Retinal pigment epithelial cell (primary cell): ENCODE measurements around the gene RAB13.

Experiments
- DNase-seq: peaks from one replicate; pipeline ENCODE4 v3.0.0-alpha.2; 2010; ENCODE audit warnings: low read depth
- H3K4me3 ChIP-seq: 2 replicates; pipeline ENCODE4 v1.5.1; 2011; ENCODE audit warnings: mild to moderate bottlenecking, low read length, control low read depth, moderate library complexity
- TF ChIP-seq, protein P1 (sequence below): conservative IDR thresholded peaks from 2 replicates; pipeline ENCODE4 v1.5.1; 2011; ENCODE audit warnings: low read depth, low read length, control low read depth, inconsistent platforms

Gene RAB13

DNA sequence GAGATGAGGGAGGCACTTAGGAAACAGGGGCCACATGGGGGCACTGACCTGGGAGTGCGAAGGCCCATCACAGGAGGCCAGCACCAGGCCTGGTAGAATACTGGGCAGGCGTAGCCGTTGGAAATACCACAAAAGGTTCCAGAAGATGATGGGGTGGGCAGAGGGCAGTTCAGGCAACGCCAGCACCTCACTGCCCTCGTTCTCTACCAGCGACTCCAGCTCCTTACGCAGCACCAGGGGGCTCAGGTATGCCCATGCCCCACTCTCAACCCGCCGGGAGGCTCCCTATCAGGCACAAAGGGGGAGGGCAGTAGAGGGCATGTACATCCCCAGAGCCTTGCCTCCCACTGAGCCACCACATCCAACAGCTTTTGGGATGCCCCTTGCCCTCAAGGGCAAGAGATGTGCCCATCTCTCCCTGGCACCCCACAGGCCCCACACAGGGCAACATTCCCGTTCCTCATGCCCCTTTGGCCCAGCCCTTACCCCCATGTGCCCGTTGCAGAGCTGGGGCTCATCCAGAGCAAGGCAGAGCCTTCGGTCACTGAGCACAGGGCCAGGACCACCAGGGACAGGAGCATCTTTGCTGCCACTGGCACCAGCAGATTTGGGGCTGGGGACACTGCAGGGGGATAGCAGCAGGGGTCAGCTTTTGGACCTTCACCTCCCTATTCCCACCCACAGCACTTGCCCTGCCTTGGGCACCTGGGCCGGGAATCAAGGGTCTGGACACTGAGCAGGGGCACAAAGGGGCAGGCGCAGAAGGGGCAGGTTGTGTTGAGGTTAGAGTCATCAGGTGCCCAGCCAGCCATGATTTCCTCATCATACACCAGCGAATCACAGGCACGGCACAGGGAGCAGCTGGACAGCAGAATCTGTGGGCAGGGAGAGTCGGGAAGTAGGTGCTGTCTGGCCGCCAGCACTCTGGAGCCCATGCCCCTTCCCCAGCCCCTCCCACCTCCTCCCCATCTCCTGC is 53.7 kb downstream of the RAB13 start:
- H3K4me3 ChIP-seq: no peak overlapping the region
- TF ChIP-seq, protein P1, sequence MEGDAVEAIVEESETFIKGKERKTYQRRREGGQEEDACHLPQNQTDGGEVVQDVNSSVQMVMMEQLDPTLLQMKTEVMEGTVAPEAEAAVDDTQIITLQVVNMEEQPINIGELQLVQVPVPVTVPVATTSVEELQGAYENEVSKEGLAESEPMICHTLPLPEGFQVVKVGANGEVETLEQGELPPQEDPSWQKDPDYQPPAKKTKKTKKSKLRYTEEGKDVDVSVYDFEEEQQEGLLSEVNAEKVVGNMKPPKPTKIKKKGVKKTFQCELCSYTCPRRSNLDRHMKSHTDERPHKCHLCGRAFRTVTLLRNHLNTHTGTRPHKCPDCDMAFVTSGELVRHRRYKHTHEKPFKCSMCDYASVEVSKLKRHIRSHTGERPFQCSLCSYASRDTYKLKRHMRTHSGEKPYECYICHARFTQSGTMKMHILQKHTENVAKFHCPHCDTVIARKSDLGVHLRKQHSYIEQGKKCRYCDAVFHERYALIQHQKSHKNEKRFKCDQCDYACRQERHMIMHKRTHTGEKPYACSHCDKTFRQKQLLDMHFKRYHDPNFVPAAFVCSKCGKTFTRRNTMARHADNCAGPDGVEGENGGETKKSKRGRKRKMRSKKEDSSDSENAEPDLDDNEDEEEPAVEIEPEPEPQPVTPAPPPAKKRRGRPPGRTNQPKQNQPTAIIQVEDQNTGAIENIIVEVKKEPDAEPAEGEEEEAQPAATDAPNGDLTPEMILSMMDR: no peak
- no peak for DNase-seq
